HepG2 (cell line): ENCODE measurements around the gene SGMS1.

Source experiments
- KAT8 ChIP-seq: IDR thresholded peaks from 2 replicates; pipeline ENCODE4 v1.6.1; 2016; ENCODE audit warnings: missing genetic modification reagents, missing compliant biosample characterization
- POLR2A ChIP-seq, 2 experiments: IDR thresholded peaks; 2 replicates each; pipeline ENCODE4 v1.6.1; 2011; ENCODE audit warnings: low read depth in 2 of 2, low read length in 2 of 2, mild to moderate bottlenecking in 1 of 2, moderate library complexity in 1 of 2; ENCODE audit not compliant: insufficient read depth in 1 of 2
- TRAFD1 ChIP-seq: sonication (generic); formaldehyde crosslinking; IDR thresholded peaks from 2 replicates; pipeline ENCODE4 v1.5.1; 2020; ENCODE audit warnings: missing genetic modification reagents, mild to moderate bottlenecking, borderline replicate concordance
- ZNF142 ChIP-seq: sonication (generic); formaldehyde crosslinking; IDR thresholded peaks from 2 replicates; pipeline ENCODE4 v1.4.0; 2020; ENCODE audit warnings: missing genetic modification reagents
- ZNF30 ChIP-seq: sonication (generic); formaldehyde crosslinking; IDR thresholded peaks from 2 replicates; pipeline ENCODE4 v1.5.0; 2020; ENCODE audit warnings: mild to moderate bottlenecking, missing genetic modification reagents
- ZNF333 ChIP-seq: sonication (generic); formaldehyde crosslinking; IDR thresholded peaks from 2 replicates; pipeline ENCODE4 v1.4.0; 2020; ENCODE audit warnings: mild to moderate bottlenecking, missing genetic modification reagents, borderline replicate concordance
- ZNF44 ChIP-seq: sonication (generic); formaldehyde crosslinking; IDR thresholded peaks from 2 replicates; pipeline ENCODE4 v1.5.1; 2020; ENCODE audit warnings: mild to moderate bottlenecking, missing genetic modification reagents

GRCh38 chr10:50281210-50281966 lies 342.4 kb downstream of the SGMS1 start:
- no peak for TF ChIP-seq POLR2A (IDR thresholded peaks at IDR 0.05; ENCODE audit: insufficient read depth in 1 of 2, low read depth in 2 of 2, low read length in 2 of 2)
- no peak for TF ChIP-seq ZNF333 (CRISPR knock-in tag)
- TF ChIP-seq ZNF30 (CRISPR knock-in tag): no peak
- no peak for TF ChIP-seq ZNF44 (CRISPR knock-in tag)
- TF ChIP-seq ZNF142 (CRISPR knock-in tag): no peak
- no peak for TF ChIP-seq KAT8 (CRISPR knock-in tag)
- no peak for TF ChIP-seq TRAFD1 (CRISPR knock-in tag)
